Thyroid gland (tissue), 4 donors: Measurements from ENCODE around the gene COL17A1. TPM values are rescaled to one million over a fixed set of nuclear protein-coding genes. Genes with fewer than 3 reads are reported as not detected.

Experiments
- DNase-seq, 2 donors: peaks; one replicate each; pipeline ENCODE4 v3.0.0-alpha.2; 2019
- H3K27ac ChIP-seq, 3 donors: fragments of 200-600 bp; sonication (generic); 1 replicate in 2 of 3; 2 replicates in 1 of 3; pipeline ENCODE4 v1.5.1; 2016 to 2019; ENCODE audit warnings: mild to moderate bottlenecking in 1 of 3, moderate library complexity in 1 of 3
- H3K27me3 ChIP-seq: fragments of 200-600 bp; sonication (generic); one replicate; pipeline ENCODE4 v1.5.1; 2019
- H3K36me3 ChIP-seq, 2 donors: fragments of 200-600 bp; sonication (generic); one replicate each; pipeline ENCODE4 v1.5.1; 2016 to 2019
- H3K4me1 ChIP-seq, 2 donors: fragments of 200-600 bp; sonication (generic); one replicate each; pipeline ENCODE4 v1.5.1; 2017 to 2019
- H3K4me3 ChIP-seq, 3 donors: fragments of 200-600 bp; sonication (generic); replicated peaks in 1 of 3; 1 replicate in 2 of 3; 2 replicates in 1 of 3; pipeline ENCODE4 v1.5.1; 2016; ENCODE audit warnings: mild to moderate bottlenecking in 1 of 3
- H3K9me3 ChIP-seq: fragments of 200-600 bp; sonication (generic); one replicate; pipeline ENCODE4 v1.5.1; 2017
- POLR2A ChIP-seq, 2 donors: fragments of 450-650 bp; IDR thresholded peaks; one replicate each; pipeline ENCODE4 v1.6.1; 2017; ENCODE audit warnings: antibody characterized with exemption in 2 of 2, mild to moderate bottlenecking in 2 of 2, moderate library complexity in 1 of 2
- WGBS, 2 donors: methylation state at CpG; one replicate each; pipeline ENCODE4 v1.1.5; 2017; 5-methylcytosine and 5-hydroxymethylcytosine counted together
- intact Hi-C: fragments of 100-400 bp; cut with DNase I; formaldehyde crosslinking; loops from one replicate; pipeline ENCODE4 v1.15.1; 2023
- total RNA-seq, 4 donors: library from RNA; depleted of rRNA; stranded (reverse); fragments of >200 nt; gene quantifications; one replicate each; pipeline ENCODE4 v1.2.3, GENCODE V29; 2016
- TF ChIP-seq, protein P1 (sequence below), 6 experiments: fragments of 200-600 bp in 3 of 6; fragments of 450-650 bp in 3 of 6; sonication (generic) in 3 of 6; IDR thresholded peaks; one replicate each; pipeline ENCODE4 v1.5.1; 2016 to 2019; ENCODE audit warnings: antibody characterized with exemption in 6 of 6, mild to moderate bottlenecking in 2 of 6, inconsistent platforms in 1 of 6, moderate library complexity in 1 of 6

The COL17A1 gene
- total RNA-seq, 4 donors from 2014 or later = 0.49 to 10.2 (median 2.3) TPM

DNA sequence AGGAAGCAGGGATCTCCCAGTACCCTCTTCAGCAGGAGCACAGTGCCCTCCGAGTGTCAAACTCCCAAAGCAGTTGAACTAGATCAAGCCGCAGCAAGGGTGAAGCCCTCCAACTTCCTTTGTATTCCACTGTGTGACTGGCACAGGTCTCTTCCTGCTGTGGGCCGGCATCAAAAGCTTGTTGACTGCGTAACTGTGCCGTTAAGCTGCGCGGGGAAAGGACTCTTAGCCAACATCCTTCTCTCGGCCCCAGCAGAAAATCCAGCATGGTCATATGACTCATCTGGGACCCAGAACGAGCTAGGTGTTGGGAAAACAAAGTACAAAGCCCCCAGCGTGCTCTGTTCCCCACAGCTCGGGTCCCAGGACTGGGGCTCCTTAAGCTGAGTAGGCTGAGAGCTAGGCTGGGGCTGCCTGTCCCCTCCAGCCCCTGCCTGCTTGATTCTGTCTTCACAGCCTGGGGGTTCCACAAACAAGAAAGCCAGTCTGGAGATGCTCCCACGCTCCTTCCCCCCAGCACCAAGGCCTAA, 52.2 kb downstream of the COL17A1 start:
- H3K27ac ChIP-seq = no peak overlapping the region
- no peak for TF ChIP-seq POLR2A (IDR thresholded peaks at IDR 0.05)
- TF ChIP-seq, protein P1, sequence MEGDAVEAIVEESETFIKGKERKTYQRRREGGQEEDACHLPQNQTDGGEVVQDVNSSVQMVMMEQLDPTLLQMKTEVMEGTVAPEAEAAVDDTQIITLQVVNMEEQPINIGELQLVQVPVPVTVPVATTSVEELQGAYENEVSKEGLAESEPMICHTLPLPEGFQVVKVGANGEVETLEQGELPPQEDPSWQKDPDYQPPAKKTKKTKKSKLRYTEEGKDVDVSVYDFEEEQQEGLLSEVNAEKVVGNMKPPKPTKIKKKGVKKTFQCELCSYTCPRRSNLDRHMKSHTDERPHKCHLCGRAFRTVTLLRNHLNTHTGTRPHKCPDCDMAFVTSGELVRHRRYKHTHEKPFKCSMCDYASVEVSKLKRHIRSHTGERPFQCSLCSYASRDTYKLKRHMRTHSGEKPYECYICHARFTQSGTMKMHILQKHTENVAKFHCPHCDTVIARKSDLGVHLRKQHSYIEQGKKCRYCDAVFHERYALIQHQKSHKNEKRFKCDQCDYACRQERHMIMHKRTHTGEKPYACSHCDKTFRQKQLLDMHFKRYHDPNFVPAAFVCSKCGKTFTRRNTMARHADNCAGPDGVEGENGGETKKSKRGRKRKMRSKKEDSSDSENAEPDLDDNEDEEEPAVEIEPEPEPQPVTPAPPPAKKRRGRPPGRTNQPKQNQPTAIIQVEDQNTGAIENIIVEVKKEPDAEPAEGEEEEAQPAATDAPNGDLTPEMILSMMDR (IDR thresholded peaks at IDR 0.05) = no peak
- H3K27me3 ChIP-seq = no peaks in the 10 kb centered on the region
- H3K36me3 ChIP-seq = peaks cover 4 to 5% of the 10 kb centered on the region in 2 donors
- H3K4me3 ChIP-seq = no peak overlapping the region
- no peaks in the 10 kb centered on the region for H3K4me1 ChIP-seq
- DNase-seq = no peak
- intact Hi-C loops = no loop called here
- 69 to 86% methylated on average over 4 to 11 of the region's 12 CpGs for WGBS, 2 donors
- H3K9me3 ChIP-seq = no peaks in the 10 kb centered on the region

- TF ChIP-seq, protein P1 (IDR thresholded peaks at IDR 0.05) = no peak
- no peak for TF ChIP-seq POLR2A (IDR thresholded peaks at IDR 0.05)
- no peaks in the 10 kb centered on the region for H3K4me1 ChIP-seq
- no peak overlapping the region for H3K27ac ChIP-seq
- intact Hi-C loops = no loop called here
- no peak for DNase-seq
- WGBS, 2 donors = 81 to 86% methylated on average over 7 of the region's 7 CpGs
- H3K9me3 ChIP-seq = no peaks in the 10 kb centered on the region
- no peaks in the 10 kb centered on the region for H3K27me3 ChIP-seq
- peaks cover 5 to 6% of the 10 kb centered on the region in 2 donors for H3K36me3 ChIP-seq
- H3K4me3 ChIP-seq = no peak overlapping the region
Observed at GRCh38 chr10:104032144-104032775, 53.4 kb downstream of the COL17A1 start.

DNA sequence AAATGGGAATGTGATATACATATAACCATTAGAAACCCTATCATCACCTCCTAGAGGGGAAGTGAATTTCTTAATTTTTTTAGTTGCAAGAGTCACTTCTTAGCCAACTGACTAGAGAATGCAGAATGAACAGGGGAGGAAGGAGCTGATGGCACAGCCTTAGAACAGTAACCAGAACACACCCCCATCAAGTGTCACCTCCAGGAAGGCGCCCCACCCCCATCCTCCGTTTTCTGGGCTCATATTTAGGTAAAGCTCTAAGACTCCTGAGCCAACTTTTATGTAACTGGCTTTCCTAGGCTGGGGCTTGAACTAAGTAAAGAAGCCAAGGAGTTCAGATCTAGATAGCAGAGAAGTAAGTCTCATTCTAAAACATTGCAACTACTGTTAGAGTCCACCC, 54.0 kb downstream of the COL17A1 start:
- no peaks in the 10 kb centered on the region for H3K27me3 ChIP-seq
- no peak for DNase-seq
- no peak overlapping the region for H3K4me3 ChIP-seq
- TF ChIP-seq, protein P1 (IDR thresholded peaks at IDR 0.05) = no peak
- no peak for TF ChIP-seq POLR2A (IDR thresholded peaks at IDR 0.05)
- intact Hi-C loops = no loop called here
- no peaks in the 10 kb centered on the region for H3K9me3 ChIP-seq
- peaks cover 5 to 6% of the 10 kb centered on the region in 2 donors for H3K36me3 ChIP-seq
- no peak overlapping the region for H3K27ac ChIP-seq
- H3K4me1 ChIP-seq = no peaks in the 10 kb centered on the region
- 92 to 96% methylated on average over 2 of the region's 2 CpGs for WGBS, 2 donors

GRCh38 chr10:104029521-104029860, 56.2 kb downstream of the COL17A1 start:
- TF ChIP-seq, protein P1 (IDR thresholded peaks at IDR 0.05) = no peak
- TF ChIP-seq POLR2A (IDR thresholded peaks at IDR 0.05) = no peak
- Histone ChIP-seq H3K36me3 (peaks cover 5 to 12% of the 10 kb centered on the region in 2 donors), H3K9me3 (no peaks in the 10 kb centered on the region), H3K27ac (no peak overlapping the region), H3K4me1 (no peaks in the 10 kb centered on the region), H3K27me3 (no peaks in the 10 kb centered on the region), H3K4me3 (no peak overlapping the region)
- DNase-seq = no peak
- intact Hi-C loops = no loop called here
- WGBS, 2 donors = 85 to 91% methylated on average over 6 of the region's 6 CpGs

DNA sequence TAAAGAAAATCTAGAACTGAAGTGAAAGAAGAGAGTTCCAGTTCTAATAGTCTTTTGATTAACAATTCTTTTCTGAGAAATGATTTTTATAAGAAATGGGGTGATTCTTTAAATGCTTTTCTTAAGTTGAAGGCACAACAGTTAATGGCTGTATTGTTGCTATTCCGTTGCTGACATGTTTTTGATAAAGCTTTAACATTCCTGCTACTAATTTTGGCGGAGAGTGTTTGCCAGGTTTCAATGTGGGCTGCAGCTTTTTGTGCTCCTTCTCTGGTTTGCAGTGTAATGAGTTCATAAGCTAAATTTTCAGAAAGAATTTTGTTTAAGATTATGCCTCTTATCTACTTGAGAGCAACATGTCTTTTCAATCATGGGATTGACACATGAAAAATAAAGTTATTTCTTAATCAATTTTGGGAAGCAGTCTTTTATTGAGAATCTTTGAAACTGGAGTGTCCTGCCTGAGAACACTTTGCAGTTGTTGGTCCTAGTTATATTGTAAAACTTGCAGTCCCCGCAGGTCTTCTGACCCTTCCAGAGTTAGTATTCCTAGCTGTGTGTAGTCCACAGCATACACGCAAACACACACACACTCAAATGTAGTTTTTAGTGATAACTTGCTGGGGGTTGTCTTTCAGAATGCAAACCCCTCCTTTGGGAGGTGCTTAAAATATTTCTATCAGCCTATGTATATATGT, 56.7 kb downstream of the COL17A1 start:
- H3K4me1 ChIP-seq = no peaks in the 10 kb centered on the region
- TF ChIP-seq, protein P1 (IDR thresholded peaks at IDR 0.05) = no peak
- no peak for TF ChIP-seq POLR2A (IDR thresholded peaks at IDR 0.05)
- H3K36me3 ChIP-seq = peaks cover 5 to 12% of the 10 kb centered on the region in 2 donors
- H3K9me3 ChIP-seq = no peaks in the 10 kb centered on the region
- 69 to 93% methylated on average over 4 of the region's 4 CpGs for WGBS, 2 donors
- H3K4me3 ChIP-seq = no peak overlapping the region
- no peak overlapping the region for H3K27ac ChIP-seq
- intact Hi-C loops = no loop called here
- no peak for DNase-seq
- no peaks in the 10 kb centered on the region for H3K27me3 ChIP-seq
